Epidermal melanocyte (primary cell): ENCODE results near the gene RAB31.

Experiments used
- DNase-seq: peaks from one replicate; pipeline ENCODE4 v3.0.0; 2011; ENCODE audit warnings: low spot score; ENCODE audit not compliant: insufficient read length

RAB31 gene

DNA sequence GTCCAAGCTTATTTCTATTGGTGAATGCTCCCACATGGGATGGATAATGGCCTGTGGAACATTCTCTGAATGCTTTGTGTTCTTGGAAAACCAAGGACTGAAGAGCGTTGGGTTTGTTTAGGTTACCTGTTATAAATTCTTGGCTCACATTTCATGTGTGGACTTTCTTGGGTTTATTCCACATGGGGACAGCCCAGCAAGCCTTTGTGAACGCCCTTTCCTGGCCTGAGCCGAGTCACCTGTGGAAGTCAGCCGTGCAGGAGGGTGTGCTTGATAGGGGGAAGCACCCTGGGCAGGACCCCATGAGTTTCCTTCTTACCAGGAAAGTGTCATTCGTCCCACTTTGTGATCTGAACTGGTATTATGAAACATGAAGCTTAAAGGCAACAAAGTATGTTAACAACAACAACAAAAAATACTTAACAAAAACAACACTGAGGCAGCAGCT lies 4.1 kb downstream of the RAB31 start:
- DNase-seq = no peak

DNA sequence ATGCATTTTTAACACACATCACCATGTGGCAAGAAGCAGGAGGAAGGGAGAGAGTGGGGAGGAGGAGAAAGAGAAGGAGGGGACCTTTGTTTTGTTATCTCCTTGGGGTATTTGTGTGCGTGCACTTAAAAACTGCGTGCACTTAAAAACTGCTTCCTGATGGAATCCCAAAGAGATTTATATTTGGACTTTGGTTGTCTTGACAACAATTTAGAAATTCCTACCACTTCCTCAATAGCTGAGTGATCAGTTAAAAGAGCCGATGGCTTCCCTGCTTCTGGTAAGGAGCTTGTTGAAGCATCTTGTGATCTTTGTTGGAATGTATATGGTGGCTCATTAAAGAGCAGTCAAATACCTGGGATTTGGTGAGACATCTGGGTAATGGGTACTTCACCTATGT lies 4.5 kb downstream of the RAB31 start:
- DNase-seq = no peak

DNA sequence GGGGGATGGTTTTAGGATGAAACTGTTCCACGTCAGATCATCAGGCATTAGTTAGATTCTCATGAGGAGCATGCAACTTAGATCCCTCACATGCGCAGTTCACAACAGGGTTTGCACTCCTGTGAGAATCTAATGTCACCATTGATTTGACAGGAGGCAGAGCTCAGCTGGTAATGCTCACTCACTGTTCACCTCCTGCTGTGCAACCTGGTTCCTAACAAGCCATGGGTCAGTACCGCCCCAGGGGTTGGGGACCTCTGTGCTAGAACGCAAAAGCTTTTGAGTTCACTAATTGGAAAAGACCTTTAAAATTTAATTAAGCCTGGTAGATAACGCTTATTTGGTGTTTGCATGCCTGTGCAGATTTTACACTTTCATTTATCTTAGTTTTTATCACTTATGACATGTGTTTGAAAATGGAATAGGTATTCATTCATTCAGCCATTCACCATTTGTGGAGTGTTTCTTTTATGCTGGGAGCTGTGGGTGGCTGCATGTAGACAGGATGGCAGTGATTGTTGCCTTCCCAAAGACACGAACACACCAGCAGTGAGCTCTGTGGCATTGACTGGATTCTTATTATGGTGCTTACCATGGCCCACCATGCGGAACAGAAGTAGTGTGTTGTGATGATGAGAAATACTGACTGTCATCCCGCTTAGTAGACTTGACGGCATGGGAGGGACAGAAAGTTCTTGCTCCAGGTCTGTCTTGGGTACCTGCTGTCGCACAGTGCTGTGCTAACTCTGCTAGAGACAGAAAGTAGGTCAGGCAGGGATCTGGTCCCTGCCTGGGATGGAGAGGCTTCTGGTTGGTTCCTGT lies 6.4 kb downstream of the RAB31 start:
- DNase-seq = no peak

DNA sequence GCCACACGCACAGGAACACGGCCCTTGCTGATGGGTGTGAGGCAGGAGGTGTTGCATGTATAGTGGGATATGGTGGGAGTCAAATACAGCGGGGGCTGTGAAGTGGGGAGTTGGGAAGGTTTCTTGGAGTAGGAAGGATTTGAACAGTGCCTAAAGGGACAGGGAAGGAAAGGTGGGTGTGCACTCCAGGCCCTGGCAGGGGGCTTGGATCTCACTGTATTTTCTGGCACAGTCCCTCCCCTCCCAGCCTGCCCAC lies 6.9 kb downstream of the RAB31 start:
- no peak for DNase-seq

DNA sequence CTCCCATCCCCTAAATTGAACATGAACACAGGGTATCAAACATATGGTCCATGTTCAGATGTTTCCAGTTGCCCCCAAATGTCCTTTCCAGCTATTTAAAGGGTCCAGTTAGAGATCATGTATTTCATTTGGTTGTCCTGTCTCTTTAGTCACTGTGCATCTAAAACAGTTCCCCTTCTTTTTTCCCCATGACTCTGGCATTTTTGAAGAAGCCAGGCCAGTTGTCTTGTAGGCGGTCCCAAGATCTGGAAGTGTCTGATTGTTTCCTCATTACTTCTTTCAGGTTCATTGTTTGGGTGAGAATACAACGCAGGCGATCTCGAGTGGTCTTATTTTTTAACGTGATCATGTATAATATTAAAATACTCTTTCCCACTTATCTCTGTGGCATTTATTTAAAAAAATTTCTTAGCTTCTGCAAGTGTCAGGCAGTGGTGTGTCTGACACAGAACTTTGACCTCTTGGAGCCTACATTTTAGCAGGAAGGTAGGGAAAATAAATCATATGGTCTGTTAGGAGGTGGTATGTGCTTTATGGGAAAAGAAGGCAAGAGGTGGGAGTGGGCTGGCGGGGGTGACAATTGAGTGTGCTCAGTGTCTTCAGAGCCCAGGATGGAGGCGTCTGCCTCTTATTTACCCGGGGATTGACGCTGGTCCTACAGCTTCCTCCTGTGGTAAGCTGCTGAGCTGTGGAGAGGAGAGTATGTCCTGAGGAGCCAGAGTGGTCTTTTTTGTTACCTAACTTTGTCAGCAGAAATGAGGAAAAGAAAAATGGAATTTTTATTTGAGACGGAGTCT lies 8.1 kb downstream of the RAB31 start:
- no peak for DNase-seq

DNA sequence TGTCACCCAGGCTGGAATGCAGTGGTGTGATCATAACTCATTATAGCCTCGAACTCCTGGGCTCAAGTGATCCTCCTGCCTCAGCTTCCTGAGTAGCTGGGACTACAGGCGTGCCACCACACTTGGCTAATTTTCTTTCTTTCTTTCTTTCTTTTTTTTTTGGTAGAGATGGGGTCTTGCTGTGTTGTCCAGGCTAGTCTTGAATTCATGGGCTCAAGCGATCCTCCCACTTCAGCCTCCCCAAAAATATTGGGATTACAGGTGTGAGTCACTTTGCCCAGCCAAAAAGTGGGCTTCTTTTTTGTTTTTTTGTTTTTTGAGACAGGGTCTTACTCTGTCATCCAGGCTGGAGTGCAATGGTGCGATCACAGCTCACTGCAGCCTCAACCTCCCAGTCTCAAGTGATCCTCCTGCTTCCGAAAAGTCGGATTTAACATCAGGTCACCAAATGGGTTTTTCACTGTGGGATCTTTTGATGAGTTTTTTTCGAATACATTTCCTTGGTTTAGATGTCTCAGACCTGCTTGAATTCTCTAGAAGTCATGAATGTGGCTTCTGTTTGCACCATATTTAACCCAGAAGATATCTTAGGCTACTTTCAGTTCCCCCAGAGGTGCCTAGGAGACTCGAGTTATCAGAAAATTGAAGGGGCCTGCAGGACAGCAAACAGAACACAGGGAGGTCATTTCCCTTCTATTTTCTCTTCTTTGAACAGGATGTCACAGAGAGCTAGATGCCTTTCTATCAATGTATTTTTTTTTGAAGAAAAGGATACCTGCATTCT lies 8.9 kb downstream of the RAB31 start:
- DNase-seq = no peak

DNA sequence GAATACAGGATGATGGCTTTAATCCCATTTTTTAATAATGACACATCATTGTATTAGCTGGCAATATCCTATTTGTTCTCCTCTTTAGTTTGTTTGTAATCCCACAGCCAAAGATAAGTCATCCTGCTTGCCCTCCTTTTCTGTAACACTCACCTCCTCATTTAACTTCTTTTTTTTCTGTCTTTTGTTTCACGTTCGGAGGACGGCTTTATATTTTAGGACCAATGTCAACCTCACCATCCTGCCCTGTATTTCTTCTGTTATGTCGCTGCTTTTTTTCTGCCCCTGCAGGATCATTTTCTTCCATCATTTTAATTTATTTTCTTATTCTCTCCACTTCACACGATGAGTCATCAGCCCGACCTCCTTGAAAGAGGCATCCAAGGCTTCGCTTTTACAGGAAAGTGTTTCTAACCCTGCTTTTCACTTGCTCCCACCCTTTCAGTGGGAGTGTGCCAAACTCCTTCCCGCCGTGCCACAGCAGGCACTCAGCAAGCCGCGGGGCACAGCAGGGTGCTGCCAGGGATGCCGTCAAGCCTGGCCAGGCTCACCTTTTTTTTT lies 11.4 kb downstream of the RAB31 start:
- no peak for DNase-seq

DNA sequence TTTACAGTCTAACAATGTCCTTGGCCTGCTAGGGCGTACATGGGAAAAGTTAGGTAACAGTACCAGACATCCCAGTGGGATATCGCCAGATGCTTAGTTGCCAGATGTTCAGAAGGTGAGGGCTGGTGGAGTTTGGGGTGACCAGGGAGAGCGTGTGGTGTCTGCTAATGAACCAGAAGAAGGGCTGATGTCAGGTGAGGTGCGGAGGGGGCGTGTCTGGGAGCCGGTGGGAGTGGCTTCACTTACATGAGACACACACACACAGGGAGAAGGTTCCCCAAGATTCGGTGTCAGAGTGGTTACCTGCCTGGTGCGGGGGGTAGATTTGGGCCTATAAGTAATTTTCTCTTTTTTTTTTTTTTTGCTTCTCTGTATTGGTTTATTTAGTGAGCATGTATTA lies 12.2 kb downstream of the RAB31 start:
- no peak for DNase-seq

DNA sequence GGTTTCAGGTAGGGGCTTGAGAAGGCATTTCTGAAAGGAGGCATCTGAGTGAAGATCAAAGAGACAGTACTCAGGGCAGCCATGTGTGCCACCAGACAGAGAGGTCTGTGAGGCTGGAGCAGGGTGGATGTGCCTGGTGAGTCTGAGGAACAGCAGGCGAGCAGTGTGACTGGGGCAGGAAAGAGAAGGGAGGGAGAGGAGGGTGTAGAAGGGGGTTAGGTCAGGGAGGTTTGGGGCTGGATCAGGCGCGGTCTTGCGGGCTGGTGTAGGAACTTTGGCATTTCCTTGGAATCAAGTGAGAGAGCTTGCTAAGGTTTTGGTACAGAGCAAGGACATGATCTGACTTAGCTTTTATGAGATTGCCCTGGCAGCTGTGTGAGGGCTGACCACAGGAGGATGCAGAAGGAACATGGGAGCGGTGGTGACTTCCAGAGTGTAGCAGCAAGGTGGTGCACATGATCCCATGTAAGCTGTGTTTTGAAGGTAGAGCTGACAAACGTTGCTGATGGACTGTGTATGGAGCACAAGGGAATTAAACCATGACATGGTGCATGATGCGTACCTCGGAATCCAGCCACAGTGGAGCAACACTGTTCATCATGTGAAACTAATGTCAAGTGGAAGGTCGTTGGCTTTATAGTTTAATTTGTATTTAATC lies 13.9 kb downstream of the RAB31 start:
- DNase-seq = no peak

DNA sequence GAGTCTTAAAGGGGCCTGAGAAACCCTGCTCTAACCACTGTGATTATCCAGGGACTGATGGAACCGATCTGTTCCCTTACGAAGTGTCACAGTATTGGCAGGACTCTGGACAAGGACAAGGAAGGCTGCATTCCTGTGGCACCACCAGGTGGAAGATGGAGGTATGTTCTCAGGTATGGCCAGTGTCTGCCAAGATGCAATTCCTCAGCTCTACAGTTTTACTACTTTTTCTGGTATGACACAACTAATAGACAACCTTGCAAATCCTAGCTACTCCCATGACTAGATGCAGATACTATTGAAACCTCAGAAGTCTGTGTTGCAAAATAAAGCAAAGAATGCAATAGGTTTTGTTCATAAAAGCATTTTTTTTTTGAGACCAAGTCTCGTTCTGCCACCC lies 14.6 kb downstream of the RAB31 start:
- DNase-seq = no peak

DNA sequence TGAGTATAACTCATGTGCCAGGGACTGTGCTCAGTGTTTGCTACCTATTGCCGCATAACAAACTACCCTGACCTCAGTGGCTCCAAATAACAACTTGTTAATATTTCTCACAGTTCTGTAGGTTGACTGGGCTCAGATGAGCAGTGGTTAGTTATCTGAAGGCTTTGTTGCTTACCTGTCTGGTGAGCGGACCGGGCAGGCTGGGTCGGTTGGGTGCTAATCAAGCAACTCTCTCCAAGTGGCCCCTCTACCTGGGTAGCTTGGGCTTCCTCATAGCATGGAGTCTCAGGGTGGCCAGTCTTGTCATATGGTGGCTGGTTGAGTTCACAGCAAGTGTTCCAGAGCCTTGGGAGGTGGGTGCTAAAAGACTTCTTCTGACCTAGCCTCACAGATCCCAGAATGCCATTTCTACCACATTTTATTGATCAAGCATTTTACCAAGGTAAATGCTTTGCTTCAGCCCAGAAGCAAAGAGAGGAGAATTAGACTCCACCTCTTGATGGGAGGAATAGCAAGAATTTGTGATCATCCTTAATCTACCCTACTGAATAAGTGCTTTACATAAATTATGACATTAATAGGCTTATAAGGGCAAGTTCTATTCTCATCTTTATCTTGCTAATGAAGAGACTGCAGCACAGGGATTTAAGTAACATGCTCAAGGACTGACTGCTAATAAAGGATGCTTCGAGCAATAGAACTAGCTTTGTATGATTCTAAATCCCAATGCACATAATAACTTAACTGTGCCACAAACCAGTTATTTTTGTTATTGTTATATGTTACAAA lies 16.9 kb downstream of the RAB31 start:
- DNase-seq = no peak

DNA sequence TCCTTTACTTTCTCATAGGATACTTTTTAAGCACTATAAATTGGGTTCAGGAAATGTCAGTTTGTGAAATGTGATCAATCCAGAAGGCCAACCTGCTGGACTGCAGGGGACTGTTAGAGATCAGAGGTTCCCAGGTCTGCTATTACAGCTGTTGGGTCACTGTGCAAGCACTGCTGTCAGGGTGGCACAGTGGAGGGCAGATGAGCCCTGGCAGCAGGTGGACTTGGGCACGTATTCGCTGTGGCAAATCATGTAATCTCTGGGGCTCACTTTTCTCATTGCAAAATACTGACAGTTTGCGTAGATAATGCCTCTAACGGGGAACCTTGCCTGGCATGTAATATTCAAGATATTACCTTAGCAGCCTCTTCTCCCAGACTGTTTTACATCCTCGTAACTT lies 18.1 kb downstream of the RAB31 start:
- no peak for DNase-seq

DNA sequence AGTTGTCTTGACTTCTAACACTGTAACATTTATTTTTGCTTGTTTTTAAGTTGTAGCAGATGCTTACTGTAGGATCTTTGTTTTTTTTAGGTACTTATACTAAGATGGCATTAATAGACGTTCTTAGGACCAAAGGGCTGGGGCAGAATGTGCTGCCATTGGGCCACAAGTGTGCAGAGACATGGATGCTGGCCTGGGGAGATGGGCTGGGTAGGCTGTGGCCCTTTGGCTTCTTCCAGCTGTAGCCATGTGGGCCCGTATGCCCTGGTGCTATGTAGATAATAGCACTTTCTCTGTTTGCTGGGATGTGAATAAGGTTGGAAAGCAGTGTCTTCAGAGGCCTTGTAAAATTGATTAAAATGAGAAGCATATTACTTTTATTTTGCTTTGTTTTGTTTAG lies 18.8 kb downstream of the RAB31 start:
- no peak for DNase-seq

DNA sequence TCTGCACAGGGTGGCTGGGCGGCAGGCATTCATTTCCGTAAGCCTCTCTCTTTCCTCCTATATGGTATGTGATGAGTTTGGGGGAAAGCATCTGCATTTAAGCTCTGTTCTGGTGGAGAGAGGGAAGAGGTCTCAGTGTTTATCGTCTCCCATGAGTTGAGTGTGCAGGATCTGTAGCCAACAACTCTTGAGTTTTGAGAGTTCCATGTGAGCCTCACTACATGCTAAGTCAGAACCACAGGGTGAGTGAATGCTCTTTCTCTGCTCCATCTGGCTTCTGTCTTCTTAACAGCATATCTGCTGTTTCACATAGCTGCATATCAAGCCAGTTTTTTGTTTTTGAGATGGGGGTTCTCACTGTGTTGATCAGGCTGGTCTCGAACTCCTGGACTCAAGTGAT lies 22.7 kb downstream of the RAB31 start:
- DNase-seq = no peak

DNA sequence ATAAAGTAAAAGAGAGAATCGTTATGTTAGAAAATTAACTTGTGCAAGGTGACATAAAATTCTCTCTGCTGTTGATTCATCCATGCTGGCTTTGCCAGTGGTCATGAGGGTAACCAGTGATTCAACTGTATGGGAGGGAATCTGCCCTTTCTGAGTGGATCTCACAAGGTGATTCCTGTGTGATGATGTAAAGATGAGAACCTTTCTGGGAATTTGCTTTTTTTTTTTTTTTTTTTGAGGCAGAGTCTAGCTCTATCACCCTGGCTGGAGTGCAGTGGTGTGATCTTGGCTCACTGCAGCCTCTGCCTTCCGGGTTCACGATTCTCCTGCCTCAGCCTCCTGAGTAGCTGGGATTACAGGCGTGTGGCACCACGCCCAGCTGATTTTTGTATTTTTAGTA lies 23.3 kb downstream of the RAB31 start:
- DNase-seq = no peak

DNA sequence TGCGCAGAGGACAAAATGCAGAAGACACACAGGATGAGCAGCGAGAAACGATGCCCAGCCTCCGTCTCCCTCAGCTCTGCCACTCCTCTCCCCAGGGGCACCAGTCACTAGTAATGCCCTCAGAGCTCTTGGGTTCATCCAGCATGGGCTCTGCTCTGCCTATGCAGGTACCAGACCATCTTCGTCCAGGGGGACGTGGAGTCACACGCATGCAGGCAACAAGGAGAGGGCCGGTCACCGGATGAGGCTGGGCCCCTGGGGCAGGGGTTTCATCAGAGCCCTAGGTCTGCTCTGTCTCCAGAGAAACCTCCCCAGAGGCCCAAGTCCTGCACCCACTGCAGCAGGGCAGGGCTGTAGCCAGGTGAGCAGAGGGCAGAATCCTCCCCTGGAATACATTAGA lies 23.9 kb downstream of the RAB31 start:
- no peak for DNase-seq

DNA sequence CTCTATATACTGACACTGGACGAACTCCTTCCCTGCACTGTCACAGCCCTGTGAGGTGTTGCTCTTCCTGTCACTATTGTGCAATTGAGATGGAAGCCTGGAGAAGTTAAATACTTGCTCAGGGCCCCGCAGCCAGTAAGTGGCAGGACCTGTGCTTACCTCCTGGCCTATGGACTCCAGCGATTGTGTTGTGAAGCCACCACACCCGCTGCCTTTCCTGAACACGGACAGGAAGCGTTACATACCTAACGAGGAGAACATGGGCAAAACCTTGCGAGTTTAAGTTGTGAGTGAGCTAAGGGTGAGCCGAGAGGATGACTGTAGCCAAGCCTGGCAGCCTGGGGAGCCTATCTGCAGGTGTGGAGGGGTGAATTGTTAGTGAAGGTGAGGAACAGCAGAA lies 26.1 kb downstream of the RAB31 start:
- DNase-seq = no peak

DNA sequence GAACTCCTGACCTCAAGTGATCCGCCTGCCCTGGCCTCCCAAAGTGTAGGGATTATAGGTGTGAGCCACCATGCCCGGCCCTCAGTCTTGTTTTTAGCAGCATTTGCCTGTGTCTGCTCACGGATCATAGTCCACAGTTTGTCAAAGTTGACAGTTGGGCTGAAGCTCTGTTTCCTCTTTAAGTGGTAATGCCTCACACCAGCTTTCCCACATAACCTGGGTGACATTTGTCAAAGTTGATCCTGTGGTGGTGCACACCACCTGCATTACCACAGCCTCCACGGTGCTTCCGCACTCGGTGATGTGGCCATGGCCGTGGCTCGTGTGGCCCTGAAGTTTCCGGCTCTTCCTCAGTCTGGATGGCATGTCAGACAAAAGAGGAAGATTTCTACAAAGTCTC lies 27.1 kb downstream of the RAB31 start:
- no peak for DNase-seq

DNA sequence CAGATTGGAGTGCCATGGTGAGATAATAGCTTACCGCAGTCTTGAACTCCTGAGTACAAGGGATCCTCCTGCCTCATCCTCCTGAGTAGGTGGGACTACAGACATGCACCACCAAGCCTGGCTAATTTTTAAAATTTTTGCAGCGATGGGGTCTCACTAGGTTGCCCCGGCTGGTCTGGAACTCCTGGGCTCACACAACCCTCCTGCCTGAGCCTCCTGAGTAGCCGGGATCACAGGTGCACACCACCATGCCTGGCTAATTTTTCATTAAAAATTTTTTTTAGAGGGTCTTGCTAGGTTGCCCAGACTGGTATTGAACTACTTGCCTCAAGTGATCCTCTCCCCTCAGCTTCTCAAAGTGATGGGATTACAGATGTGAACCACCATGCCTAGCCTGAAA lies 27.8 kb downstream of the RAB31 start:
- DNase-seq = no peak

DNA sequence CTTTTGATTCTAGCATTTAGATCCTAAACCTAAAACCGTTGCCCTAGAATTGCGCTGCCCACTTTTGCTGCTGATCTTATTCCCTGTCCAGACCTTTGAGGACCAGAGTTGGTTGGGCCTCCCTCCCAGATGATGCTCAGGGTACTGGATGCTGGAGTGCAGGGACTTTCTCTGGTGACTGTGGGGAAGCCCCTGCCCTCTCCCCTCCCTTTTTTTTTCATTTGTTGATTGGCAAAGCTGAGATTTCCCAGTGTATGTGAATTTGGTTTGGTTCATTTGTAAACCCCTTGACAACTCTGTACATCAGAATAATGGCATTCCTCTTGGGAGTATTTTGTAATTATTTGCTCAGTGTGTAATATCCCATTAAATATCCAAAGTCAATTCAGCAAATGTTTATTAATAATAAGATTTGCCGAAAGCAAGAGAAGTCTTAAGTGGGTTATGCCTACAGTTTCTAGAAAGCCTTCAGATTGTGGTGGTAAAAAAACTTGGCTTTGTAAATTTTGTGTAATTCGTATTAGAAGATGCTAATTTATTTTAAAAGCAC lies 28.3 kb downstream of the RAB31 start:
- DNase-seq = no peak
